ENCODE results near the gene ST6GALNAC3. TPM values are rescaled to one million over a fixed set of nuclear protein-coding genes. Genes with fewer than 3 reads are reported as not detected.

The ST6GALNAC3 gene
- total RNA-seq, 1 experiment from 2014 or later: 2.2 TPM

DNA sequence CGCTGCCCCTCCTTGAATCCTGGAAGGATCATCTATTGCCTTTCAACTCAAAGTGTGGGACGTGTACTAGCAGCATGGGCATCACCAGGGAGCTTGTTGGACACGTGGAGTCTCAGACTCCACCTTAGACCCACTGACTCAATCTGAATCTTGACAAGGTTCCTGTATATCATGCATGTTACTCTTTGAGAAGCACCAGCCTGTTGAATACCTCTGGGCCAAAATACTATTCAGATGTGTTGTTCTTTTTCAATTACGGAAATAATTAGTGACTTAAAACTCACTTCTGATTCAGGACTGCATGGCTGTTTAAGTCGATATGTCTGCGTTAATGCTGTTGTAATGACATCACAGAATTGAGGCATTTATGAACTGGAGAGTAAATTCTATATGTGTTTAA, 70.8 kb downstream of the ST6GALNAC3 start:
- H3K4me1 ChIP-seq (ENCODE audit: control insufficient read depth in 1 of 2, insufficient read depth in 2 of 2, low read length in 2 of 2): 0 out of 4 replicates have a peak, but pooled peaks cover 0 to 2% of the 10 kb centered on the region in 2 experiments
- H3K9me3 ChIP-seq (ENCODE audit: control insufficient read depth in 1 of 2, insufficient read depth in 1 of 2, low read depth in 1 of 2, low read length in 2 of 2): no peaks in the 10 kb centered on the region
- no TSS peak for BruUV-seq (replicated peaks)
- no peaks in the 10 kb centered on the region for H3K27me3 ChIP-seq (ENCODE audit: insufficient read depth, low read length)
- CTCF ChIA-PET: no interaction called here
- H3K9ac ChIP-seq (ENCODE audit: low read length): no peak overlapping the region
- no peak overlapping the region for H3K27ac ChIP-seq (ENCODE audit: low read depth, low read length)
- H3K9me2 ChIP-seq (ENCODE audit: insufficient read depth): no peaks in the 10 kb centered on the region; the same call in 1 of the 2 replicates
- no peak for DNase-seq (ENCODE audit: low read depth, low spot score)
- TF ChIP-seq, protein P1, sequence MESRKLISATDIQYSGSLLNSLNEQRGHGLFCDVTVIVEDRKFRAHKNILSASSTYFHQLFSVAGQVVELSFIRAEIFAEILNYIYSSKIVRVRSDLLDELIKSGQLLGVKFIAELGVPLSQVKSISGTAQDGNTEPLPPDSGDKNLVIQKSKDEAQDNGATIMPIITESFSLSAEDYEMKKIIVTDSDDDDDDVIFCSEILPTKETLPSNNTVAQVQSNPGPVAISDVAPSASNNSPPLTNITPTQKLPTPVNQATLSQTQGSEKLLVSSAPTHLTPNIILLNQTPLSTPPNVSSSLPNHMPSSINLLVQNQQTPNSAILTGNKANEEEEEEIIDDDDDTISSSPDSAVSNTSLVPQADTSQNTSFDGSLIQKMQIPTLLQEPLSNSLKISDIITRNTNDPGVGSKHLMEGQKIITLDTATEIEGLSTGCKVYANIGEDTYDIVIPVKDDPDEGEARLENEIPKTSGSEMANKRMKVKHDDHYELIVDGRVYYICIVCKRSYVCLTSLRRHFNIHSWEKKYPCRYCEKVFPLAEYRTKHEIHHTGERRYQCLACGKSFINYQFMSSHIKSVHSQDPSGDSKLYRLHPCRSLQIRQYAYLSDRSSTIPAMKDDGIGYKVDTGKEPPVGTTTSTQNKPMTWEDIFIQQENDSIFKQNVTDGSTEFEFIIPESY (IDR thresholded peaks at IDR 0.05; ENCODE audit: extremely low read depth, insufficient replicate concordance, low read length): no peak
- no peak for TF ChIP-seq SRF (IDR thresholded peaks at IDR 0.05; ENCODE audit: low read depth)
- TF ChIP-seq CBX3 (IDR thresholded peaks at IDR 0.05; ENCODE audit: low read depth): no peak
- no peak for TF ChIP-seq FOSL1 (IDR thresholded peaks at IDR 0.05; ENCODE audit: low read depth)
- TF ChIP-seq, protein P2, sequence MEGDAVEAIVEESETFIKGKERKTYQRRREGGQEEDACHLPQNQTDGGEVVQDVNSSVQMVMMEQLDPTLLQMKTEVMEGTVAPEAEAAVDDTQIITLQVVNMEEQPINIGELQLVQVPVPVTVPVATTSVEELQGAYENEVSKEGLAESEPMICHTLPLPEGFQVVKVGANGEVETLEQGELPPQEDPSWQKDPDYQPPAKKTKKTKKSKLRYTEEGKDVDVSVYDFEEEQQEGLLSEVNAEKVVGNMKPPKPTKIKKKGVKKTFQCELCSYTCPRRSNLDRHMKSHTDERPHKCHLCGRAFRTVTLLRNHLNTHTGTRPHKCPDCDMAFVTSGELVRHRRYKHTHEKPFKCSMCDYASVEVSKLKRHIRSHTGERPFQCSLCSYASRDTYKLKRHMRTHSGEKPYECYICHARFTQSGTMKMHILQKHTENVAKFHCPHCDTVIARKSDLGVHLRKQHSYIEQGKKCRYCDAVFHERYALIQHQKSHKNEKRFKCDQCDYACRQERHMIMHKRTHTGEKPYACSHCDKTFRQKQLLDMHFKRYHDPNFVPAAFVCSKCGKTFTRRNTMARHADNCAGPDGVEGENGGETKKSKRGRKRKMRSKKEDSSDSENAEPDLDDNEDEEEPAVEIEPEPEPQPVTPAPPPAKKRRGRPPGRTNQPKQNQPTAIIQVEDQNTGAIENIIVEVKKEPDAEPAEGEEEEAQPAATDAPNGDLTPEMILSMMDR (IDR thresholded peaks at IDR 0.05 in 2 of 3, conservative IDR thresholded peaks at IDR 0.05 in 1 of 3; ENCODE audit: borderline replicate concordance in 1 of 3, insufficient read depth in 1 of 3, low read depth in 2 of 3, low read length in 2 of 3): no peak
- no peak for TF ChIP-seq YY1 (IDR thresholded peaks at IDR 0.05; ENCODE audit: extremely low read depth, insufficient replicate concordance, low read depth, low read length)
- no peak for TF ChIP-seq JUND (IDR thresholded peaks at IDR 0.05)
- no peak for TF ChIP-seq EZH2phosphoT487 (IDR thresholded peaks at IDR 0.05; ENCODE audit: borderline replicate concordance)
- TF ChIP-seq ZNF274 (IDR thresholded peaks at IDR 0.05; ENCODE audit: low read depth, low read length): no peak
- TF ChIP-seq TCF7L2 (IDR thresholded peaks at IDR 0.05; ENCODE audit: borderline replicate concordance, extremely low read depth, insufficient read depth, insufficient read length): no peak
- H4K20me1 ChIP-seq (ENCODE audit: insufficient read depth): no peaks in the 10 kb centered on the region
- RAD21 ChIA-PET (ENCODE audit: low non-redundant PET in 1 of 2, low total read pairs in 2 of 2, uncharacterized antibody in 2 of 2, unreplicated experiment in 2 of 2): no interaction called here
- H2AFZ ChIP-seq (ENCODE audit: low read depth, low read length, poor library complexity, severe bottlenecking): no peak overlapping the region
- POLR2A ChIA-PET: no interaction called here
- intact Hi-C loops (cut with micrococcal nuclease): loop anchor here (10.0 kb wide), 1 partner anchor 151 kb away; no protein-coding TSS in a partner anchor
- H3K4me3 ChIP-seq (replicated peaks in 1 of 2; ENCODE audit: low read depth in 1 of 2, low read length in 2 of 2): no peak overlapping the region
- no peaks in the 10 kb centered on the region for H3K79me2 ChIP-seq (ENCODE audit: insufficient read depth, low read length)
- ATAC-seq: no peak
- no peak overlapping the region for H3K4me2 ChIP-seq (ENCODE audit: low read length)
- H3K36me3 ChIP-seq (ENCODE audit: control insufficient read depth in 1 of 2, insufficient read depth in 2 of 2, low read length in 2 of 2): no peaks in the 10 kb centered on the region

Measured in HCT116 (cell line).